H1 (cell line): ENCODE measurements around the gene LRBA. TPM values are rescaled to one million over a fixed set of nuclear protein-coding genes. Genes with fewer than 3 reads are reported as not detected.

ENCODE experiments used
- BACH1 ChIP-seq: IDR thresholded peaks from 2 replicates; pipeline ENCODE4 v1.6.1; 2012; ENCODE audit warnings: low read length, improper control_type of control experiment
- BRCA1 ChIP-seq: IDR thresholded peaks from 2 replicates; pipeline ENCODE4 v1.6.1; 2012; ENCODE audit warnings: low read depth, low read length, improper control_type of control experiment
- CBX8 ChIP-seq: fragments of 300-800, 300-1000 bp; sonication (generic); IDR thresholded peaks from 2 replicates; pipeline ENCODE4 v1.7.1; 2016; ENCODE audit warnings: low read depth, low read length, borderline replicate concordance
- EGR1 ChIP-seq: IDR thresholded peaks from 2 replicates; pipeline ENCODE4 v1.6.1; 2011; ENCODE audit warnings: low read depth, low read length, borderline replicate concordance
- FOSL1 ChIP-seq: IDR thresholded peaks from 2 replicates; pipeline ENCODE4 v1.6.1; 2011; ENCODE audit warnings: mild to moderate bottlenecking, low read depth, low read length, moderate library complexity; ENCODE audit not compliant: insufficient read depth
- GABPA ChIP-seq: IDR thresholded peaks from 2 replicates; pipeline ENCODE4 v1.6.1; 2011; ENCODE audit warnings: mild to moderate bottlenecking, low read length, moderate library complexity, borderline replicate concordance; ENCODE audit not compliant: insufficient read depth
- HDAC2 ChIP-seq, 2 experiments: fragments of 300-600 bp in 1 of 2; sonication (generic) in 1 of 2; IDR thresholded peaks; 2 replicates each; pipeline ENCODE4 v1.6.1; 2011 to 2012; ENCODE audit warnings: low read depth in 2 of 2, low read length in 2 of 2, mild to moderate bottlenecking in 2 of 2, moderate library complexity in 2 of 2, borderline replicate concordance in 1 of 2, inconsistent platforms in 1 of 2
- NANOG ChIP-seq: IDR thresholded peaks from 2 replicates; pipeline ENCODE4 v1.6.1; 2011; ENCODE audit warnings: low read length, low read depth, mild to moderate bottlenecking, inconsistent platforms; ENCODE audit not compliant: insufficient read depth, poor library complexity, severe bottlenecking
- SP2 ChIP-seq: IDR thresholded peaks from 2 replicates; pipeline ENCODE4 v1.6.1; 2012; ENCODE audit warnings: mild to moderate bottlenecking, low read length, inconsistent platforms
- polyA plus RNA-seq, 7 experiments: library from polyadenylated mRNA; depleted of rRNA in 3 of 7; stranded (reverse) in 5 of 7; unstranded in 2 of 7; fragments of >200 nt in 5 of 7; fragments of 200-250 nt in 2 of 7; gene quantifications; 1 replicate in 5 of 7; 2 replicates in 1 of 7; 4 replicates in 1 of 7; pipeline versions ENCODE4 v1.2.1 to v1.2.3, GENCODE V29; 2011 to 2013; ENCODE audit warnings: missing spikeins in 2 of 7, mixed read lengths in 2 of 7
- total RNA-seq: library from RNA; stranded (reverse); fragmentation: NEBNext Ultra II Directional; extraction: Animal tissue kit (Norgen Biotek cat#: 25700); gene quantifications from 2 replicates; pipeline ENCODE4 v1.2.1, GENCODE V29; 2021

The LRBA gene
- total and polyA plus RNA-seq, 2 of the 8 experiments (the other 6 are each of a cell fraction or from before 2014, with no cell fraction given), result 54.6 to 83.2 TPM

DNA sequence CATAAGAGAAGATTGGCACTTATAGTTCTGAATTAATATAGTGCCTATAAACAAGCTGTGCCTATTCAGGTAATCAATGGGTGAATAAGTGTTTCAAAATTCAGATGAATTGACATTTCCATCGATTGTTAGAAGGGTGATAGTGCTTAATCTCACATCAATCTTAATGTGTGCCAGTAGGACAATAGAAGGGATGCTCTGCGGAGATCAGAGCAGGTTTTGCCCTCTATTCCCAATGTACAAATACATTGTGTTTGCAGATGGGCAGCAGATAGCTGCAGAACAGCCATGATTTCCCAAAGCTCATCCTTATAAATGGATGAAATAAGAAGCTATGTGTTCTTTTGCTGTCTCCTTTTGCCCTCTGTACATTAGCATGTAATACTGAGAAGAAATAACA is 425.9 kb downstream of the LRBA start (continued):
- TF ChIP-seq GABPA (no peak), EGR1 (no peak), SP2 (no peak), FOSL1 (no peak), HDAC2 (IDR thresholded peaks at IDR 0.05; ENCODE audit: borderline replicate concordance in 1 of 2, low read depth in 2 of 2, low read length in 2 of 2) (no peak), BACH1 (no peak), CBX8 (no peak), NANOG (no peak), BRCA1 (no peak)
- TF ChIP-seq, all 59 proteins: peak for 0
